PC-3 (cell line): ENCODE measurements around the gene ZNF79. TPM values are rescaled to one million over a fixed set of nuclear protein-coding genes. Genes with fewer than 3 reads are reported as not detected.

ENCODE experiments used
- ATAC-seq: fragments of 200-7000 bp; cut with Tn5 transposase; 2 replicates; pipeline ENCODE4 v1.9.1; 2020; ENCODE audit warnings: mild to moderate bottlenecking, moderate library complexity
- BruUV-seq: library from RNA; stranded (reverse); fragments of 400-500 nt; replicated peaks from 2 replicates; lab custom pipeline; 2021; lab: Mats Ljungman, UMichigan
- CTCF ChIA-PET: fragments of 300-600 bp; sonication (Branson Sonifier 250); formaldehyde crosslinking; loops from one replicate; lab custom pipeline; 2022; ENCODE audit warnings: antibody characterized with exemption; lab: Charles Lee
- POLR2A ChIA-PET: fragments of 300-600 bp; sonication (Branson Sonifier 250); formaldehyde crosslinking; loops from one replicate; lab custom pipeline; 2022; ENCODE audit warnings: antibody characterized with exemption; ENCODE audit not compliant: unreplicated experiment; lab: Charles Lee
- DNase-seq: peaks from one replicate; pipeline ENCODE4 v3.0.0-alpha.2; 2015
- H2AFZ ChIP-seq: fragments of 300-600 bp; sonication (generic); 2 replicates; pipeline ENCODE4 v1.6.0; 2016; ENCODE audit warnings: antibody characterized with exemption, low read length
- H3F3A ChIP-seq: fragments of 300-600 bp; sonication (generic); one replicate; pipeline ENCODE4 v1.6.0; 2017; ENCODE audit warnings: antibody characterized with exemption, low read length, control low read depth, mild to moderate bottlenecking; ENCODE audit not compliant: unreplicated experiment
- H3K27ac ChIP-seq: fragments of 300-600 bp; sonication (generic); 2 replicates; pipeline ENCODE4 v1.5.1; 2016; ENCODE audit warnings: mild to moderate bottlenecking, low read length
- H3K27me3 ChIP-seq: fragments of 300-600 bp; sonication (generic); 2 replicates; pipeline ENCODE4 v1.6.1; 2016; ENCODE audit warnings: low read length, mixed read lengths
- H3K36me3 ChIP-seq: fragments of 300-600 bp; sonication (generic); 2 replicates; pipeline ENCODE4 v1.6.1; 2016; ENCODE audit warnings: low read depth, mixed run types, low read length, mixed read lengths
- H3K4me1 ChIP-seq: fragments of 300-600 bp; sonication (generic); 2 replicates; pipeline ENCODE4 v1.5.1; 2016; ENCODE audit warnings: low read length; ENCODE audit not compliant: insufficient read depth
- H3K4me2 ChIP-seq: fragments of 300-600 bp; sonication (generic); 2 replicates; pipeline ENCODE4 v1.6.0; 2016; ENCODE audit warnings: low read length
- H3K4me3 ChIP-seq: fragments of 300-600 bp; sonication (generic); 2 replicates; pipeline ENCODE4 v1.5.1; 2016; ENCODE audit warnings: mild to moderate bottlenecking, low read length, mixed read lengths
- H3K79me2 ChIP-seq: fragments of 300-600 bp; sonication (generic); 2 replicates; pipeline ENCODE4 v1.6.1; 2017; ENCODE audit warnings: low read length, mixed read lengths
- H3K9ac ChIP-seq: fragments of 300-600 bp; sonication (generic); 2 replicates; pipeline ENCODE4 v1.6.0; 2016; ENCODE audit warnings: mild to moderate bottlenecking, low read length
- H3K9me2 ChIP-seq: fragments of 300-600 bp; sonication (generic); replicated peaks from 2 replicates; pipeline ENCODE4 v1.6.1; 2016; ENCODE audit warnings: mixed run types, low read length, mixed read lengths
- H3K9me3 ChIP-seq: fragments of 300-600 bp; sonication (generic); 2 replicates; pipeline ENCODE4 v1.6.1; 2016; ENCODE audit warnings: low read length, mixed read lengths
- H4K20me1 ChIP-seq: fragments of 300-600 bp; sonication (generic); 2 replicates; pipeline ENCODE4 v1.6.1; 2016; ENCODE audit warnings: low read length, mixed read lengths
- EZH2 ChIP-seq: fragments of 300-600 bp; sonication (generic); IDR thresholded peaks from one replicate; pipeline ENCODE4 v1.6.1; 2017; ENCODE audit warnings: antibody characterized with exemption, mild to moderate bottlenecking, low read length; ENCODE audit not compliant: unreplicated experiment
- EZH2phosphoT487 ChIP-seq: fragments of 300-600 bp; sonication (generic); IDR thresholded peaks from 2 replicates; pipeline ENCODE4 v1.6.1; 2018; ENCODE audit warnings: mild to moderate bottlenecking, antibody characterized with exemption, low read length, borderline replicate concordance
- intact Hi-C: fragments of 100-400 bp; cut with micrococcal nuclease; formaldehyde crosslinking; loops from 2 replicates; pipeline ENCODE4 v1.9.0; 2023
- total RNA-seq: library from RNA; depleted of rRNA; stranded (reverse); fragments of >200 nt; gene quantifications from 2 replicates; pipeline ENCODE4 v1.2.3, GENCODE V29; 2014
- TF ChIP-seq, protein P1 (sequence below): fragments of 300-600 bp; sonication (generic); conservative IDR thresholded peaks from 2 replicates; pipeline ENCODE4 v1.5.1; 2017; ENCODE audit warnings: antibody characterized with exemption, low read depth, mild to moderate bottlenecking, low read length

ZNF79 gene
- total RNA-seq, 1 experiment from 2014 or later, result 4.9 TPM

DNA sequence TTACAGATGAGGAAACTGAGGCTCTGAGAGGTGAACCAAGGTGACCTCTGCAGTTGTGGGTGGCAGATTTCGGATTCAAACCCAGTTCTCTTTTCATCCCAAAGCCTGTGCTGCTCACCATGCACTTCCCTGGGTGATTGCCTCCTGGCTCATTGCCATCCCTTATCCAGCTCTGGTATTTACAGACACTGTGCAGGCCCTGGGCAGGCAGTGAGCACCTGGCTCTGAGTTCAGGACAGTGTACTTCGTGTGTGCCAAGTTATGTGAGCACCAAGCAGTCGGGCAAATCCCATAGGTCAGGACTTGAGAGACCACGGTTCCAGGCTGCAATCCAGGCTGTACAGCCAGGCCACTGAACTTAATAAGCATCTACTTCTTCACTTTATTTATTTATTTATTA lies 28.5 kb downstream of the ZNF79 start:
- ChIA-PET CTCF (no interaction called here), POLR2A (interaction anchor here (1.0 kb wide), 1 partner anchor 56 kb away, joined by 3 read pairs; the partner anchor contains the start of gene SLC2A8)
- Histone ChIP-seq H3K36me3 (peaks cover 27% of the 10 kb centered on the region), H3K9me3 (no peaks in the 10 kb centered on the region), H3K4me1 (peaks cover 22% of the 10 kb centered on the region), H3F3A (no peaks in the 10 kb centered on the region), H3K27me3 (no peaks in the 10 kb centered on the region), H3K9ac (no peak overlapping the region), H3K4me3 (peak overlapping the region; percentile 84; the same call in 1 of the 2 replicates), H3K27ac (no peak overlapping the region), H3K4me2 (peak overlapping the region; percentile 99), H4K20me1 (peaks cover 33% of the 10 kb centered on the region), H2AFZ (no peak overlapping the region), H3K9me2 (no peaks in the 10 kb centered on the region), H3K79me2 (peaks cover 44% of the 10 kb centered on the region)
- BruUV-seq, result no TSS peak
- intact Hi-C loops, result no loop called here
- TF ChIP-seq EZH2phosphoT487, result no peak
- TF ChIP-seq, protein P1, sequence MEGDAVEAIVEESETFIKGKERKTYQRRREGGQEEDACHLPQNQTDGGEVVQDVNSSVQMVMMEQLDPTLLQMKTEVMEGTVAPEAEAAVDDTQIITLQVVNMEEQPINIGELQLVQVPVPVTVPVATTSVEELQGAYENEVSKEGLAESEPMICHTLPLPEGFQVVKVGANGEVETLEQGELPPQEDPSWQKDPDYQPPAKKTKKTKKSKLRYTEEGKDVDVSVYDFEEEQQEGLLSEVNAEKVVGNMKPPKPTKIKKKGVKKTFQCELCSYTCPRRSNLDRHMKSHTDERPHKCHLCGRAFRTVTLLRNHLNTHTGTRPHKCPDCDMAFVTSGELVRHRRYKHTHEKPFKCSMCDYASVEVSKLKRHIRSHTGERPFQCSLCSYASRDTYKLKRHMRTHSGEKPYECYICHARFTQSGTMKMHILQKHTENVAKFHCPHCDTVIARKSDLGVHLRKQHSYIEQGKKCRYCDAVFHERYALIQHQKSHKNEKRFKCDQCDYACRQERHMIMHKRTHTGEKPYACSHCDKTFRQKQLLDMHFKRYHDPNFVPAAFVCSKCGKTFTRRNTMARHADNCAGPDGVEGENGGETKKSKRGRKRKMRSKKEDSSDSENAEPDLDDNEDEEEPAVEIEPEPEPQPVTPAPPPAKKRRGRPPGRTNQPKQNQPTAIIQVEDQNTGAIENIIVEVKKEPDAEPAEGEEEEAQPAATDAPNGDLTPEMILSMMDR, result no peak
- ATAC-seq (no peak), DNase-seq (peak; percentile 46)

DNA sequence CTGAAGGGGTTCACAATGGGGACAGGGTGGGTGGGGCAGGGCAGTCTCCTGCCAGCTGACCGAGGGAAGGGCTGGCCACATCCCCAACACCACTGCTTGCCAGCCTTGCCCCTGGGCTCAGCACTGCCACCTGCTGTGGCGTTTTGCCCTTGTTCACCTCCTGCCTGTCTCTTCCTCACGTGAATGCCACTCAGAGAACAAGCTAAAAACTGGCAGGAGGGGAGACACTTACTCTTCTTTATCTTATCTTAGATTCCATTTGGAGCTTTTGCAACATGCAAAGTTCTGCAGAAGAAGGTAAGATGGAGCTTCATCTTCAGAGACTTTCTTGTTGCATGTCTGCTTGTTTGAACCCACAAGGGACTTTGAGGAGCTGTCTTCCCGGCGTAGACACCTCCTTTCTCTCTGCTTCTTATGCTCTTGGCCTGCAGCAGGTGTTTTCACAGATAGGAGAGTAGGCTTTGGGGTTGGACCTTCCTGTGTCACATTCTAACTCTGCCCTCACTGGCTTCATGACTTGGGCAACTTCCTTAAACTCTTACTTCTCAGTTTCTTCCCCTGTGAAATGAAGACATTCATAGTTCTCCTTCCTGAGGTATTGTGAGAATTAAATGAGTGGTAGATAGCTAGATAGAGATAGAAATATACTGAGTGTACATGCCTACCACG lies 31.3 kb downstream of the ZNF79 start:
- no peaks in the 10 kb centered on the region for H3K27me3 ChIP-seq
- no peak overlapping the region for H2AFZ ChIP-seq
- DNase-seq (peak; percentile 49), ATAC-seq (no peak)
- peaks cover 18% of the 10 kb centered on the region for H3K4me1 ChIP-seq
- intact Hi-C loops, result no loop called here
- no TSS peak for BruUV-seq
- POLR2A ChIA-PET, result no interaction called here
- H3K4me3 ChIP-seq, result no peak overlapping the region
- H3K4me2 ChIP-seq, result no peak overlapping the region
- H3K27ac ChIP-seq, result no peak overlapping the region
- CTCF ChIA-PET, result interaction anchor here (0.5 to 0.6 kb wide), 3 partner anchors 48 to 231 kb away, joined by 3 to 5 read pairs (median 5); no protein-coding TSS in a partner anchor
- H3K79me2 ChIP-seq, result peaks cover 16% of the 10 kb centered on the region
- peaks cover 5% of the 10 kb centered on the region for H4K20me1 ChIP-seq
- H3K36me3 ChIP-seq, result peaks cover 2% of the 10 kb centered on the region
- no peak overlapping the region for H3K9ac ChIP-seq
- H3K9me2 ChIP-seq, result no peaks in the 10 kb centered on the region
- no peaks in the 10 kb centered on the region for H3K9me3 ChIP-seq
- TF ChIP-seq EZH2, result no peak
- TF ChIP-seq, protein P1, result peak; percentile 43
- no peaks in the 10 kb centered on the region for H3F3A ChIP-seq
